Tongue (tissue), 2 donors: ENCODE data around the gene RIPK1. TPM values are rescaled to one million over a fixed set of nuclear protein-coding genes. Genes with fewer than 3 reads are reported as not detected.
A peak's percentile ranks its signal among the peaks of the same experiment; 100 is the strongest.

Experiments
- DNase-seq: peaks from one replicate; pipeline ENCODE4 v3.0.0-alpha.2; 2015
- total RNA-seq: library from RNA; depleted of rRNA; stranded (reverse); fragments of >200 nt; gene quantifications from one replicate; pipeline ENCODE4 v1.2.3, GENCODE V29; 2014

RIPK1 gene
- total RNA-seq, 1 donor from 2014 or later = 17.8 TPM

GRCh38 chr6:3085074-3085473 is 16.8 kb downstream of the RIPK1 start:
- no peak for DNase-seq

- DNase-seq = no peak
These were observed 18.1 kb downstream of the RIPK1 start for GRCh38 chr6:3086282-3086946.

- DNase-seq = no peak
These were observed 20.2 kb downstream of the RIPK1 start for GRCh38 chr6:3088446-3088845.

- DNase-seq = peak; percentile 53
These were observed 20.7 kb downstream of the RIPK1 start for GRCh38 chr6:3088968-3089367.

GRCh38 chr6:3090013-3090412 is 21.7 kb downstream of the RIPK1 start:
- peak; percentile 16 for DNase-seq

- DNase-seq = no peak
These were observed 26.5 kb downstream of the RIPK1 start for GRCh38 chr6:3094815-3095214.

- no peak for DNase-seq
These were observed 34.6 kb downstream of the RIPK1 start for GRCh38 chr6:3102875-3103274.

GRCh38 chr6:3108746-3109414 is 40.6 kb downstream of the RIPK1 start:
- DNase-seq = no peak

GRCh38 chr6:3109761-3110160 is 41.5 kb downstream of the RIPK1 start:
- DNase-seq = no peak

GRCh38 chr6:3114377-3114776 is 46.1 kb downstream of the RIPK1 start:
- DNase-seq = no peak

GRCh38 chr6:3117912-3118352 is 49.6 kb downstream of the RIPK1 start:
- no peak for DNase-seq

- peak; percentile 99 for DNase-seq
These were observed 50.2 kb downstream of the RIPK1 start, which contains the start of gene BPHL for GRCh38 chr6:3118353-3119039. Gene BPHL, plus strand, starts transcription at chr6:3118711. Its CDS starts 30 bp downstream, at chr6:3118741.

- DNase-seq = no peak
These were observed 50.9 kb downstream of the RIPK1 start for GRCh38 chr6:3119040-3119723.

GRCh38 chr6:3120765-3121089 is 52.4 kb downstream of the RIPK1 start:
- no peak for DNase-seq

GRCh38 chr6:3122823-3123182 is 54.5 kb downstream of the RIPK1 start:
- no peak for DNase-seq

GRCh38 chr6:3124667-3125066 is 56.4 kb downstream of the RIPK1 start:
- DNase-seq = no peak

GRCh38 chr6:3125815-3126214 is 57.5 kb downstream of the RIPK1 start:
- no peak for DNase-seq

- no peak for DNase-seq
These were observed 60.2 kb downstream of the RIPK1 start for GRCh38 chr6:3128356-3129108.

GRCh38 chr6:3131695-3132094 is 63.4 kb downstream of the RIPK1 start:
- no peak for DNase-seq

GRCh38 chr6:3133515-3133914 is 65.2 kb downstream of the RIPK1 start:
- no peak for DNase-seq

- no peak for DNase-seq
These were observed 67.5 kb downstream of the RIPK1 start for GRCh38 chr6:3135668-3136291.
